B cell (primary cell): ENCODE data around the gene SGPL1. TPM values are rescaled to one million over a fixed set of nuclear protein-coding genes. Genes with fewer than 3 reads are reported as not detected.

ENCODE experiments used
- ATAC-seq: fragments of 200-7000 bp; cut with Tn5 transposase; one replicate; pipeline ENCODE4 v1.10.0; 2021; ENCODE audit warnings: low read depth, mild to moderate bottlenecking, moderate number of reproducible peaks, moderate library complexity
- CTCF ChIA-PET: fragments of 350-600 bp; sonication (Branson Sonifier 250); formaldehyde crosslinking; loops from one replicate; lab custom pipeline; 2021; ENCODE audit warnings: antibody characterized with exemption, inconsistent platforms; lab: Charles Lee
- POLR2A ChIA-PET: fragments of 350-600 bp; sonication (Branson Sonifier 250); formaldehyde crosslinking; loops from one replicate; lab custom pipeline; 2021; ENCODE audit warnings: antibody characterized with exemption; lab: Charles Lee
- DNase-seq: peaks from one replicate; pipeline ENCODE4 v3.0.0; 2013
- H2AFZ ChIP-seq: 2 replicates; pipeline ENCODE4 v1.6.1; 2012; ENCODE audit warnings: mild to moderate bottlenecking, low read depth, low read length; ENCODE audit not compliant: insufficient read depth, poor library complexity, severe bottlenecking
- H3K27ac ChIP-seq, 2 donors: 1 replicate in 1 of 2; 2 replicates in 1 of 2; pipeline ENCODE4 v1.5.1; 2012 to 2013; ENCODE audit warnings: low read length in 2 of 2, mild to moderate bottlenecking in 2 of 2, moderate library complexity in 1 of 2
- H3K27me3 ChIP-seq, 4 experiments: fragments of 200-600 bp in 1 of 4; sonication (generic) in 1 of 4; replicated peaks in 1 of 4; 1 replicate in 2 of 4; 2 replicates in 2 of 4; pipeline versions ENCODE4 v1.6.1 to v1.7.0; 2013 to 2016; ENCODE audit warnings: low read length in 3 of 4, mild to moderate bottlenecking in 2 of 4, mixed read lengths in 1 of 4, moderate library complexity in 1 of 4; ENCODE audit not compliant: insufficient read depth in 4 of 4, control insufficient read depth in 3 of 4; ENCODE audit errors: control extremely low read depth in 1 of 4
- H3K36me3 ChIP-seq, 2 experiments: replicated peaks in 1 of 2; 1 replicate in 1 of 2; 2 replicates in 1 of 2; pipeline versions ENCODE4 v1.6.1 to v1.7.1; 2013; ENCODE audit warnings: low read length in 1 of 2; ENCODE audit not compliant: insufficient read depth in 2 of 2, control insufficient read depth in 1 of 2; ENCODE audit errors: control extremely low read depth in 1 of 2, extremely low read depth in 1 of 2
- H3K4me1 ChIP-seq, 2 donors: fragments of 200-600 bp in 1 of 2; sonication (generic) in 1 of 2; 1 replicate in 1 of 2; 2 replicates in 1 of 2; pipeline versions ENCODE4 v1.5.1 to v1.6.1; 2013 to 2017; ENCODE audit warnings: low read length in 2 of 2; ENCODE audit not compliant: control insufficient read depth in 2 of 2, insufficient read depth in 2 of 2
- H3K4me2 ChIP-seq: replicated peaks from 2 replicates; pipeline ENCODE3; 2012; ENCODE audit warnings: mild to moderate bottlenecking, low read depth, low read length; ENCODE audit not compliant: poor library complexity, severe bottlenecking
- H3K4me3 ChIP-seq, 5 experiments: fragments of 200-600 bp in 1 of 5; sonication (generic) in 1 of 5; 1 replicate in 3 of 5; 2 replicates in 2 of 5; pipeline versions ENCODE4 v1.5.1 to v1.7.0; 2011 to 2016; ENCODE audit warnings: low read length in 4 of 5, mild to moderate bottlenecking in 4 of 5, low read depth in 2 of 5, control low read depth in 1 of 5, moderate library complexity in 1 of 5; ENCODE audit not compliant: insufficient read depth in 1 of 5; ENCODE audit errors: control extremely low read depth in 1 of 5, extremely low read depth in 1 of 5
- H3K79me2 ChIP-seq: fragments of 200-600 bp; sonication (generic); one replicate; pipeline ENCODE4 v1.6.0; 2016; ENCODE audit warnings: low read length; ENCODE audit not compliant: control insufficient read depth, insufficient read depth
- H3K9ac ChIP-seq: fragments of 200-600 bp; sonication (generic); 2 replicates; pipeline ENCODE4 v1.6.1; 2017; ENCODE audit warnings: mild to moderate bottlenecking, low read length, moderate library complexity
- H3K9me3 ChIP-seq, 3 donors: one replicate each; pipeline versions ENCODE4 v1.6.1 to v1.7.1; 2013; ENCODE audit warnings: low read length in 2 of 3; ENCODE audit not compliant: control insufficient read depth in 2 of 3, insufficient read depth in 1 of 3; ENCODE audit errors: control extremely low read depth in 1 of 3
- H4K20me1 ChIP-seq: 2 replicates; pipeline ENCODE4 v1.6.0; 2012; ENCODE audit warnings: mild to moderate bottlenecking, low read length; ENCODE audit not compliant: insufficient read depth, control insufficient read depth, poor library complexity, severe bottlenecking
- H3K27ac Mint-ChIP-seq: one replicate; pipeline ENCODE4 v1.8.0; 2021; ENCODE audit warnings: mixed read lengths
- H3K27me3 Mint-ChIP-seq: one replicate; pipeline ENCODE4 v1.8.0; 2021; ENCODE audit warnings: mixed read lengths
- H3K4me1 Mint-ChIP-seq: one replicate; pipeline ENCODE4 v1.8.0; 2021; ENCODE audit warnings: mixed read lengths
- H3K4me3 Mint-ChIP-seq: one replicate; pipeline ENCODE4 v1.8.0; 2021; ENCODE audit warnings: mixed read lengths
- H3K9me3 Mint-ChIP-seq: one replicate; pipeline ENCODE4 v1.8.0; 2022; ENCODE audit warnings: mixed read lengths; ENCODE audit not compliant: insufficient read depth
- EZH2 ChIP-seq: IDR thresholded peaks from 2 replicates; pipeline ENCODE4 v1.6.1; 2012; ENCODE audit warnings: borderline replicate concordance, low read depth, mild to moderate bottlenecking, moderate library complexity, low read length; ENCODE audit not compliant: insufficient read depth, poor library complexity, severe bottlenecking
- WGBS: methylation state at CpG from one replicate; pipeline ENCODE4 v1.1.5; 2013; ENCODE audit warnings: missing lambda C conversion rate; ENCODE audit not compliant: insufficient coverage; 5-methylcytosine and 5-hydroxymethylcytosine counted together
- intact Hi-C: fragments of 100-400 bp; cut with micrococcal nuclease; formaldehyde crosslinking; loops from one replicate; pipeline ENCODE4 v1.10.0; 2022
- polyA plus RNA-seq: library from polyadenylated mRNA; depleted of rRNA; stranded (reverse); fragments of >200 nt; gene quantifications from 2 replicates; pipeline ENCODE4 v1.2.3, GENCODE V29; 2012
- total RNA-seq, 2 donors: library from RNA; stranded (reverse); fragments of 120-200 nt in 1 of 2; gene quantifications; 1 replicate in 1 of 2; 2 replicates in 1 of 2; pipeline versions ENCODE4 v1.2.3 to v1.2.4, GENCODE V29; 2013 to 2022
- TF ChIP-seq, protein P1 (sequence below): fragments of 200-600 bp; IDR thresholded peaks from one replicate; pipeline ENCODE4 v1.8.0; 2022; ENCODE audit warnings: antibody characterized with exemption, mild to moderate bottlenecking

The SGPL1 gene
- total and polyA plus RNA-seq, 2 donors (not counting 1 experiment from before 2014, with no cell fraction given) = 9.1 to 46.2 TPM

DNA sequence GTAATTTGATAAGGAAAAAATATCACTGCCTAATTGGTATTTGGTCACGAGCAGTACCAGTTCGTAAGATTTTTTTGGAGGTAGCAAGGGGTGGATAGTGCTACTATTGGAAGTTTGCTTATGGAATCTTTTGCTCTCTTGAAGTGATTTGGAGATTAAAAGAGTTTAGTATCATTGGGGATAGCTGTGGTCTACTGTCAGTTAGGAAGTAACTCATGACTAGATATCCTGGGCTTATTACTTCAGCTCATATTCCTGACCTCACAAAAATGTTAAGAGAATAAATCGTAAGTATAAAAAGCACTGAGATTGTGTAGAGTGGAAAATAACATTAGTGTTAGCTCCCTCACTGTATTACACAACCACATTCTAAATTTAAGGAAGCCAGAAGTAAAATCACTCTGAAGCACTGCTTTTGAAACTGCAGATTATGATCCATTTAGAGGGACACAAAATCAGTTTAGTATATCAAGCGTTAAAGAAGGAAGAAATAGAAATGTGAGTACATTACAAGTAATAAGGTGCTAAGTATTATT is 22.6 kb downstream of the SGPL1 start:
- ATAC-seq = no peak
- CTCF ChIA-PET = no interaction called here
- H3K4me1 Mint-ChIP-seq = peaks cover 4% of the 10 kb centered on the region

DNA sequence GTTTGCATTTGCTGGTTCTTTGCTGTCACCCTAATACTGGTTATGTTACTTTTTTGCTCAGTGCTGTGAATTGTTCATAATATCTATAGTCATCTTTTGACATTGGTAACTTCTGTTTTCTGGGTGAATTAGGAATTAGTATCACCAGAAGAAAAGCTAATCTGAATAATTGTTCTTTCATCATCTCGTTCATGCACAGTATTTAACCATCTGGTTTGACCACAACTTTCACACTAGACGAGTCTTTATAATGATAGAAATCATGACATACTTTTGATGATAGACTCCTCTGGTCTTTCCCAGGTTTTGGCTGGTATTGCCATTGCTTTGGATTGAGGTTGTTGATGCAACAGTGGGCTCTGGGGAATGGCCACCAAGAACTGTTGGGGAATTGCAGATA is 25.1 kb downstream of the SGPL1 start:
- Histone ChIP-seq H3K4me1 (no peaks in the 10 kb centered on the region), H2AFZ (no peak overlapping the region), H4K20me1 (peaks cover 6% of the 10 kb centered on the region), H3K79me2 (peaks cover 18% of the 10 kb centered on the region), H3K4me2 (no peak overlapping the region), H3K9me3 (peaks cover 0 to 5% (median 4%) of the 10 kb centered on the region in 3 donors), H3K27ac (no peak overlapping the region), H3K27me3 (no peaks in the 10 kb centered on the region), H3K4me3 (no peak overlapping the region), H3K9ac (no peak overlapping the region), H3K36me3 (peaks cover 3 to 16% of the 10 kb centered on the region in 2 experiments)
- intact Hi-C loops = no loop called here
- Mint-ChIP-seq H3K4me3 (no peak overlapping the region), H3K27ac (no peak overlapping the region), H3K9me3 (no peaks in the 10 kb centered on the region), H3K27me3 (no peaks in the 10 kb centered on the region), H3K4me1 (peaks cover 4% of the 10 kb centered on the region)
- POLR2A ChIA-PET = no interaction called here
- DNase-seq = no peak
- WGBS = no CpG with 5 or more reads among the region's 2 CpGs
- CTCF ChIA-PET = no interaction called here
- TF ChIP-seq, protein P1, sequence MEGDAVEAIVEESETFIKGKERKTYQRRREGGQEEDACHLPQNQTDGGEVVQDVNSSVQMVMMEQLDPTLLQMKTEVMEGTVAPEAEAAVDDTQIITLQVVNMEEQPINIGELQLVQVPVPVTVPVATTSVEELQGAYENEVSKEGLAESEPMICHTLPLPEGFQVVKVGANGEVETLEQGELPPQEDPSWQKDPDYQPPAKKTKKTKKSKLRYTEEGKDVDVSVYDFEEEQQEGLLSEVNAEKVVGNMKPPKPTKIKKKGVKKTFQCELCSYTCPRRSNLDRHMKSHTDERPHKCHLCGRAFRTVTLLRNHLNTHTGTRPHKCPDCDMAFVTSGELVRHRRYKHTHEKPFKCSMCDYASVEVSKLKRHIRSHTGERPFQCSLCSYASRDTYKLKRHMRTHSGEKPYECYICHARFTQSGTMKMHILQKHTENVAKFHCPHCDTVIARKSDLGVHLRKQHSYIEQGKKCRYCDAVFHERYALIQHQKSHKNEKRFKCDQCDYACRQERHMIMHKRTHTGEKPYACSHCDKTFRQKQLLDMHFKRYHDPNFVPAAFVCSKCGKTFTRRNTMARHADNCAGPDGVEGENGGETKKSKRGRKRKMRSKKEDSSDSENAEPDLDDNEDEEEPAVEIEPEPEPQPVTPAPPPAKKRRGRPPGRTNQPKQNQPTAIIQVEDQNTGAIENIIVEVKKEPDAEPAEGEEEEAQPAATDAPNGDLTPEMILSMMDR = no peak
- no peak for TF ChIP-seq EZH2
- ATAC-seq = no peak

More for the DNA sequence above, 22.6 kb downstream of the SGPL1 start:
- Histone ChIP-seq H3K27me3 (no peaks in the 10 kb centered on the region), H3K27ac (no peak overlapping the region), H4K20me1 (peaks cover 22% of the 10 kb centered on the region), H3K4me1 (no peaks in the 10 kb centered on the region), H3K4me3 (no peak overlapping the region), H3K9ac (no peak overlapping the region), H3K9me3 (peaks cover 0 to 5% (median 4%) of the 10 kb centered on the region in 3 donors), H3K79me2 (peaks cover 41% of the 10 kb centered on the region), H3K36me3 (peaks cover 3 to 4% of the 10 kb centered on the region in 2 experiments), H3K4me2 (no peak overlapping the region), H2AFZ (no peak overlapping the region)
- WGBS = 93% methylated on average over 2 of the region's 4 CpGs
- no peaks in the 10 kb centered on the region for H3K27me3 Mint-ChIP-seq
- no peak overlapping the region for H3K27ac Mint-ChIP-seq
- no peak overlapping the region for H3K4me3 Mint-ChIP-seq
- POLR2A ChIA-PET = no interaction called here
- H3K9me3 Mint-ChIP-seq = no peaks in the 10 kb centered on the region
- intact Hi-C loops = no loop called here
- TF ChIP-seq EZH2 = no peak
- TF ChIP-seq, protein P1 = no peak
- DNase-seq = no peak
